ENCODE data around the gene ADAMTSL5. TPM values are rescaled to one million over a fixed set of nuclear protein-coding genes. Genes with fewer than 3 reads are reported as not detected.

Gene ADAMTSL5
- total and polyA plus RNA-seq, 2 of the 13 experiments (the other 11 are each of a cell fraction or from before 2014, with no cell fraction given) = 0.60 to 2.7 TPM

DNA sequence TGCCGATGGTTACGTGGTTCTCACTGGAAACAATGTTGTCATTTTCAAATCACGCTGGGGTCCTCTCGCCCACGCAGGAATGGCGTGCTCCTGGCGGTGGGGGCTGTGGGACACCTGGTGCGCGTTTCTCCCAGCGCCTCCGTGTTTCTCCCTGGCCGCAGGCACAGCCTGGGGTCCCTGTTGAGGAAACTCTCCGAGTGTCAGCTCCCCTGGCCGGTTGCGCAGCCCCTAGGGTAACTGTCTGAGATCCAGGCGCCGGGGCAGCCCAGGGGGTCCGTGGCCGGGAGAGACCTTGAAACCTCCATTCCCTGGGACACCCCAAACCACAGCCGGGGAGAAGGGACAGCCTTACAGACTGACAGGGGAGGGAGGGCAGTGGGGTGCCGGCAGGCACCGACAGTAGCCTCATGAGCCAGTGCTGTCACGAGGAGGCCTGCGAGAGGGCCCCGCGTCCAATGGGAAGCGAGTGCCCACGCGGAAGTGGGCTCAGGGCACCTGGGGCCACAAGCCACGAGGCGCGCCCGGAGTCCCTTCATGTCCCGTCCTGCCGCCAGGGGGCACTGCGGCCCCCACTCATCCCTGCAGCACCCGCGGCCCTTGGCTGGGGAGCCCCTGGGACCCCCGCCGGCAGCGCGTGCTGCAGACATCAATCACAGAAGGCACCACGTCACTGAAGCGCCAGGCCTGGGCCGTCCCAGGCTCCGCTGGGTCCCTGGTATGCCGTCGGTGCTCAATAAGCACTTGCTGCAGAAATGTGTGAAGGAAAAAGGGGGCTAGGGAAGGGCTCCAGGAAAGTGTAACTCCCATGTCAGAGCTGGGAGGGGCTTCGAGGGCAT lies 9.5 kb downstream of the ADAMTSL5 start (continued):
- TF ChIP-seq, protein P1, sequence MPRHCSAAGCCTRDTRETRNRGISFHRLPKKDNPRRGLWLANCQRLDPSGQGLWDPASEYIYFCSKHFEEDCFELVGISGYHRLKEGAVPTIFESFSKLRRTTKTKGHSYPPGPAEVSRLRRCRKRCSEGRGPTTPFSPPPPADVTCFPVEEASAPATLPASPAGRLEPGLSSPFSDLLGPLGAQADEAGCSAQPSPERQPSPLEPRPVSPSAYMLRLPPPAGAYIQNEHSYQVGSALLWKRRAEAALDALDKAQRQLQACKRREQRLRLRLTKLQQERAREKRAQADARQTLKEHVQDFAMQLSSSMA (CRISPR knock-in tag; IDR thresholded peaks at IDR 0.05) = no peak
- TF ChIP-seq, protein P2, sequence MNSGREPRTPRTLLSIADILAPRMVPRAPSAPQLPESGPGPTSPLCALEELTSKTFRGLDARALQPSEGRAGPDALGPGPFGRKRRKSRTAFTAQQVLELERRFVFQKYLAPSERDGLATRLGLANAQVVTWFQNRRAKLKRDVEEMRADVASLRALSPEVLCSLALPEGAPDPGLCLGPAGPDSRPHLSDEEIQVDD (CRISPR knock-in tag; IDR thresholded peaks at IDR 0.05; ENCODE audit: borderline replicate concordance) = no peak
- no peak for TF ChIP-seq ZNF253 (CRISPR knock-in tag; IDR thresholded peaks at IDR 0.05; ENCODE audit: borderline replicate concordance)
- TF ChIP-seq, protein P3, sequence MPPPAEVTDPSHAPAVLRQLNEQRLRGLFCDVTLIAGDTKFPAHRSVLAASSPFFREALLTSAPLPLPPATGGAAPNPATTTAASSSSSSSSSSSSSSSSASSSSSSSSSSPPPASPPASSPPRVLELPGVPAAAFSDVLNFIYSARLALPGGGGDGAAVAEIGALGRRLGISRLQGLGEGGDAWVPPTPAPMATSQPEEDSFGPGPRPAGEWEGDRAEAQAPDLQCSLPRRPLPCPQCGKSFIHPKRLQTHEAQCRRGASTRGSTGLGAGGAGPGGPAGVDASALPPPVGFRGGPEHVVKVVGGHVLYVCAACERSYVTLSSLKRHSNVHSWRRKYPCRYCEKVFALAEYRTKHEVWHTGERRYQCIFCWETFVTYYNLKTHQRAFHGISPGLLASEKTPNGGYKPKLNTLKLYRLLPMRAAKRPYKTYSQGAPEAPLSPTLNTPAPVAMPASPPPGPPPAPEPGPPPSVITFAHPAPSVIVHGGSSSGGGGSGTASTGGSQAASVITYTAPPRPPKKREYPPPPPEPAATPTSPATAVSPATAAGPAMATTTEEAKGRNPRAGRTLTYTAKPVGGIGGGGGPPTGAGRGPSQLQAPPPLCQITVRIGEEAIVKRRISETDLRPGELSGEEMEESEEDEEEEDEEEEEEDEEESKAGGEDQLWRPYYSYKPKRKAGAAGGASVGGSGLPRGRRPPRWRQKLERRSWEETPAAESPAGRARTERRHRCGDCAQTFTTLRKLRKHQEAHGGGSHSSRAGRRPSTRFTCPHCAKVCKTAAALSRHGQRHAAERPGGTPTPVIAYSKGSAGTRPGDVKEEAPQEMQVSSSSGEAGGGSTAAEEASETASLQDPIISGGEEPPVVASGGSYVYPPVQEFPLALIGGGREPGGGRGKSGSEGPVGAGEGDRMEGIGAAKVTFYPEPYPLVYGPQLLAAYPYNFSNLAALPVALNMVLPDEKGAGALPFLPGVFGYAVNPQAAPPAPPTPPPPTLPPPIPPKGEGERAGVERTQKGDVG (CRISPR knock-in tag; IDR thresholded peaks at IDR 0.05; ENCODE audit: borderline replicate concordance) = no peak
- TF ChIP-seq U2AF2 (IDR thresholded peaks at IDR 0.05; ENCODE audit: low read depth, low read length) = no peak
- no peak for TF ChIP-seq IRF2 (CRISPR knock-in tag; IDR thresholded peaks at IDR 0.05)
- TF ChIP-seq, protein P4, sequence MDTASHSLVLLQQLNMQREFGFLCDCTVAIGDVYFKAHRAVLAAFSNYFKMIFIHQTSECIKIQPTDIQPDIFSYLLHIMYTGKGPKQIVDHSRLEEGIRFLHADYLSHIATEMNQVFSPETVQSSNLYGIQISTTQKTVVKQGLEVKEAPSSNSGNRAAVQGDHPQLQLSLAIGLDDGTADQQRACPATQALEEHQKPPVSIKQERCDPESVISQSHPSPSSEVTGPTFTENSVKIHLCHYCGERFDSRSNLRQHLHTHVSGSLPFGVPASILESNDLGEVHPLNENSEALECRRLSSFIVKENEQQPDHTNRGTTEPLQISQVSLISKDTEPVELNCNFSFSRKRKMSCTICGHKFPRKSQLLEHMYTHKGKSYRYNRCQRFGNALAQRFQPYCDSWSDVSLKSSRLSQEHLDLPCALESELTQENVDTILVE (CRISPR knock-in tag; IDR thresholded peaks at IDR 0.05) = no peak
- no peak for TF ChIP-seq ZNF7 (CRISPR knock-in tag; IDR thresholded peaks at IDR 0.05)
- TF ChIP-seq, protein P5, sequence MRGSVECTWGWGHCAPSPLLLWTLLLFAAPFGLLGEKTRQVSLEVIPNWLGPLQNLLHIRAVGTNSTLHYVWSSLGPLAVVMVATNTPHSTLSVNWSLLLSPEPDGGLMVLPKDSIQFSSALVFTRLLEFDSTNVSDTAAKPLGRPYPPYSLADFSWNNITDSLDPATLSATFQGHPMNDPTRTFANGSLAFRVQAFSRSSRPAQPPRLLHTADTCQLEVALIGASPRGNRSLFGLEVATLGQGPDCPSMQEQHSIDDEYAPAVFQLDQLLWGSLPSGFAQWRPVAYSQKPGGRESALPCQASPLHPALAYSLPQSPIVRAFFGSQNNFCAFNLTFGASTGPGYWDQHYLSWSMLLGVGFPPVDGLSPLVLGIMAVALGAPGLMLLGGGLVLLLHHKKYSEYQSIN (CRISPR knock-in tag; IDR thresholded peaks at IDR 0.05; ENCODE audit: borderline replicate concordance) = no peak
- no peak for TF ChIP-seq MYNN (CRISPR knock-in tag; IDR thresholded peaks at IDR 0.05; ENCODE audit: low read depth)
- TF ChIP-seq ZSCAN29 (CRISPR knock-in tag; conservative IDR thresholded peaks at IDR 0.05) = no peak
- TF ChIP-seq, protein P6, sequence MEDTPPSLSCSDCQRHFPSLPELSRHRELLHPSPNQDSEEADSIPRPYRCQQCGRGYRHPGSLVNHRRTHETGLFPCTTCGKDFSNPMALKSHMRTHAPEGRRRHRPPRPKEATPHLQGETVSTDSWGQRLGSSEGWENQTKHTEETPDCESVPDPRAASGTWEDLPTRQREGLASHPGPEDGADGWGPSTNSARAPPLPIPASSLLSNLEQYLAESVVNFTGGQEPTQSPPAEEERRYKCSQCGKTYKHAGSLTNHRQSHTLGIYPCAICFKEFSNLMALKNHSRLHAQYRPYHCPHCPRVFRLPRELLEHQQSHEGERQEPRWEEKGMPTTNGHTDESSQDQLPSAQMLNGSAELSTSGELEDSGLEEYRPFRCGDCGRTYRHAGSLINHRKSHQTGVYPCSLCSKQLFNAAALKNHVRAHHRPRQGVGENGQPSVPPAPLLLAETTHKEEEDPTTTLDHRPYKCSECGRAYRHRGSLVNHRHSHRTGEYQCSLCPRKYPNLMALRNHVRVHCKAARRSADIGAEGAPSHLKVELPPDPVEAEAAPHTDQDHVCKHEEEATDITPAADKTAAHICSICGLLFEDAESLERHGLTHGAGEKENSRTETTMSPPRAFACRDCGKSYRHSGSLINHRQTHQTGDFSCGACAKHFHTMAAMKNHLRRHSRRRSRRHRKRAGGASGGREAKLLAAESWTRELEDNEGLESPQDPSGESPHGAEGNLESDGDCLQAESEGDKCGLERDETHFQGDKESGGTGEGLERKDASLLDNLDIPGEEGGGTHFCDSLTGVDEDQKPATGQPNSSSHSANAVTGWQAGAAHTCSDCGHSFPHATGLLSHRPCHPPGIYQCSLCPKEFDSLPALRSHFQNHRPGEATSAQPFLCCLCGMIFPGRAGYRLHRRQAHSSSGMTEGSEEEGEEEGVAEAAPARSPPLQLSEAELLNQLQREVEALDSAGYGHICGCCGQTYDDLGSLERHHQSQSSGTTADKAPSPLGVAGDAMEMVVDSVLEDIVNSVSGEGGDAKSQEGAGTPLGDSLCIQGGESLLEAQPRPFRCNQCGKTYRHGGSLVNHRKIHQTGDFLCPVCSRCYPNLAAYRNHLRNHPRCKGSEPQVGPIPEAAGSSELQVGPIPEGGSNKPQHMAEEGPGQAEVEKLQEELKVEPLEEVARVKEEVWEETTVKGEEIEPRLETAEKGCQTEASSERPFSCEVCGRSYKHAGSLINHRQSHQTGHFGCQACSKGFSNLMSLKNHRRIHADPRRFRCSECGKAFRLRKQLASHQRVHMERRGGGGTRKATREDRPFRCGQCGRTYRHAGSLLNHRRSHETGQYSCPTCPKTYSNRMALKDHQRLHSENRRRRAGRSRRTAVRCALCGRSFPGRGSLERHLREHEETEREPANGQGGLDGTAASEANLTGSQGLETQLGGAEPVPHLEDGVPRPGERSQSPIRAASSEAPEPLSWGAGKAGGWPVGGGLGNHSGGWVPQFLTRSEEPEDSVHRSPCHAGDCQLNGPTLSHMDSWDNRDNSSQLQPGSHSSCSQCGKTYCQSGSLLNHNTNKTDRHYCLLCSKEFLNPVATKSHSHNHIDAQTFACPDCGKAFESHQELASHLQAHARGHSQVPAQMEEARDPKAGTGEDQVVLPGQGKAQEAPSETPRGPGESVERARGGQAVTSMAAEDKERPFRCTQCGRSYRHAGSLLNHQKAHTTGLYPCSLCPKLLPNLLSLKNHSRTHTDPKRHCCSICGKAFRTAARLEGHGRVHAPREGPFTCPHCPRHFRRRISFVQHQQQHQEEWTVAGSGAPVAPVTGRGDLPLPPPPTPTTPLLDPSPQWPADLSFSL (CRISPR knock-in tag; IDR thresholded peaks at IDR 0.05) = no peak
- no peak for TF ChIP-seq ZNF33B (CRISPR knock-in tag; IDR thresholded peaks at IDR 0.05)

Data from HepG2 (cell line).